Loucy (cell line): ENCODE data around the gene USP4.
"Not testable (repeated sequence)": the region's sequence is repeated elsewhere in the genome, so short reads cannot be mapped to it uniquely, and the experiment has no call there.

ENCODE experiments used
- H2AFZ ChIP-seq: fragments of 200-600 bp; sonication (generic); 2 replicates; pipeline ENCODE4 v1.6.0; 2016; ENCODE audit warnings: antibody characterized with exemption, mild to moderate bottlenecking, low read length, moderate library complexity
- H3F3A ChIP-seq: fragments of 200-600 bp; 2 replicates; pipeline ENCODE4 v1.6.0; 2016; ENCODE audit warnings: antibody characterized with exemption, low read depth, mild to moderate bottlenecking
- H3K27me3 ChIP-seq: fragments of 200-600 bp; sonication (generic); 2 replicates; pipeline ENCODE4 v1.6.1; 2014; ENCODE audit warnings: low read length, mild to moderate bottlenecking; ENCODE audit not compliant: insufficient read depth, poor library complexity, severe bottlenecking
- H3K36me3 ChIP-seq: fragments of 200-600 bp; sonication (generic); 2 replicates; pipeline ENCODE4 v1.6.1; 2016; ENCODE audit warnings: low read length; ENCODE audit not compliant: insufficient read depth
- H3K4me1 ChIP-seq: fragments of 200-600 bp; sonication (generic); 2 replicates; pipeline ENCODE4 v1.5.1; 2014; ENCODE audit warnings: low read length, mild to moderate bottlenecking; ENCODE audit not compliant: insufficient read depth, poor library complexity, severe bottlenecking
- H3K4me2 ChIP-seq: fragments of 200-600 bp; sonication (generic); 2 replicates; pipeline ENCODE4 v1.6.0; 2014; ENCODE audit warnings: antibody characterized with exemption, low read length, low read depth, mild to moderate bottlenecking; ENCODE audit not compliant: poor library complexity, severe bottlenecking
- H3K4me3 ChIP-seq: fragments of 200-600 bp; sonication (generic); 2 replicates; pipeline ENCODE4 v1.5.1; 2014; ENCODE audit warnings: low read length, mild to moderate bottlenecking, mixed read lengths; ENCODE audit not compliant: poor library complexity, severe bottlenecking
- H3K79me2 ChIP-seq: fragments of 200-600 bp; sonication (generic); 2 replicates; pipeline ENCODE4 v1.6.1; 2014; ENCODE audit warnings: low read length; ENCODE audit not compliant: insufficient read depth
- H3K9ac ChIP-seq: fragments of 200-600 bp; sonication (generic); 2 replicates; pipeline ENCODE4 v1.6.0; 2014; ENCODE audit warnings: mild to moderate bottlenecking, low read depth, low read length, moderate library complexity; ENCODE audit not compliant: poor library complexity, severe bottlenecking
- H3K9me2 ChIP-seq: fragments of 200-600 bp; sonication (generic); replicated peaks from 2 replicates; pipeline ENCODE4 v1.6.1; 2016; ENCODE audit warnings: low read depth, low read length, mixed read lengths
- H3K9me3 ChIP-seq: fragments of 200-600 bp; sonication (generic); 2 replicates; pipeline ENCODE4 v1.6.1; 2014; ENCODE audit warnings: mild to moderate bottlenecking, antibody characterized with exemption, low read length, low read depth; ENCODE audit not compliant: insufficient read depth
- H4K20me1 ChIP-seq: fragments of 200-600 bp; sonication (generic); 2 replicates; pipeline ENCODE4 v1.6.0; 2014; ENCODE audit warnings: antibody characterized with exemption, low read length, mild to moderate bottlenecking; ENCODE audit not compliant: insufficient read depth, poor library complexity, severe bottlenecking
- EZH2phosphoT487 ChIP-seq: fragments of 200-600 bp; IDR thresholded peaks from 2 replicates; pipeline ENCODE4 v1.6.1; 2018; ENCODE audit warnings: antibody characterized with exemption, mild to moderate bottlenecking, moderate library complexity, borderline replicate concordance
- TF ChIP-seq, protein P1 (sequence below): fragments of 200-600 bp; sonication (generic); conservative IDR thresholded peaks from 2 replicates; pipeline ENCODE4 v1.5.1; 2014; ENCODE audit warnings: mild to moderate bottlenecking, antibody characterized with exemption, low read length

USP4 gene

GRCh38 chr3:49333091-49333490 is 6.8 kb downstream of the USP4 start:
- Histone ChIP-seq H3K4me3 (no peak overlapping the region), H3K36me3 (peaks cover 51% of the 10 kb centered on the region), H3K79me2 (peaks cover 38% of the 10 kb centered on the region), H2AFZ (no peak overlapping the region), H4K20me1 (peaks cover 3% of the 10 kb centered on the region), H3K4me2 (no peak overlapping the region), H3K9me2 (no peaks in the 10 kb centered on the region), H3K27me3 (no peaks in the 10 kb centered on the region), H3F3A (no peaks in the 10 kb centered on the region), H3K4me1 (peaks cover 15% of the 10 kb centered on the region), H3K9me3 (no peaks in the 10 kb centered on the region), H3K9ac (no peak overlapping the region)
- no peak for TF ChIP-seq EZH2phosphoT487
- TF ChIP-seq, protein P1, sequence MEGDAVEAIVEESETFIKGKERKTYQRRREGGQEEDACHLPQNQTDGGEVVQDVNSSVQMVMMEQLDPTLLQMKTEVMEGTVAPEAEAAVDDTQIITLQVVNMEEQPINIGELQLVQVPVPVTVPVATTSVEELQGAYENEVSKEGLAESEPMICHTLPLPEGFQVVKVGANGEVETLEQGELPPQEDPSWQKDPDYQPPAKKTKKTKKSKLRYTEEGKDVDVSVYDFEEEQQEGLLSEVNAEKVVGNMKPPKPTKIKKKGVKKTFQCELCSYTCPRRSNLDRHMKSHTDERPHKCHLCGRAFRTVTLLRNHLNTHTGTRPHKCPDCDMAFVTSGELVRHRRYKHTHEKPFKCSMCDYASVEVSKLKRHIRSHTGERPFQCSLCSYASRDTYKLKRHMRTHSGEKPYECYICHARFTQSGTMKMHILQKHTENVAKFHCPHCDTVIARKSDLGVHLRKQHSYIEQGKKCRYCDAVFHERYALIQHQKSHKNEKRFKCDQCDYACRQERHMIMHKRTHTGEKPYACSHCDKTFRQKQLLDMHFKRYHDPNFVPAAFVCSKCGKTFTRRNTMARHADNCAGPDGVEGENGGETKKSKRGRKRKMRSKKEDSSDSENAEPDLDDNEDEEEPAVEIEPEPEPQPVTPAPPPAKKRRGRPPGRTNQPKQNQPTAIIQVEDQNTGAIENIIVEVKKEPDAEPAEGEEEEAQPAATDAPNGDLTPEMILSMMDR: no peak

DNA sequence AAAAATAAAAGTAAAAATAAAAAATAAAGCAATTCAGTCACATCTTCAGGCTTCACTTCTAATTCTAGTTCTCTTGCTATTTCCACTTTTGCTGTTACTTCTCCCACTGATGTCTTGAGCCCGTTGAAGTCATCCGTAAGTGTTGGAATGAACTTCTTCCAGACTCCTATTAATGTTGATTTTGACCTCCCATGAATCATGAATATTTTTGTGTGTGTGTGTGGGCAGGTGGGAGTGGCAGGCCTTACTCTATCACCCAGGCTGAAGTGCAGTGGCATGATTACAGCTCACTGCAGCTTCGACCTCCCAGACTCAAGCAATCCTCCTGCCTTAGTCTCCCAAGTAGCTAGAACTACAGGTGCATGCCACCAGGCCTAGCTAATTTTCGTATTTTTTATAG is 10.7 kb downstream of the USP4 start:
- peaks cover 3% of the 10 kb centered on the region; the same call in 1 of the 2 replicates for H3K79me2 ChIP-seq
- H3K36me3 ChIP-seq: peaks cover 66% of the 10 kb centered on the region
- H3K4me3 ChIP-seq: no peak overlapping the region
- H3K9ac ChIP-seq: no peak overlapping the region
- no peak overlapping the region for H2AFZ ChIP-seq
- TF ChIP-seq, protein P1: no peak
- TF ChIP-seq EZH2phosphoT487: no peak
- H3F3A ChIP-seq: no peaks in the 10 kb centered on the region
- no peak overlapping the region for H3K4me2 ChIP-seq
- H3K27me3 ChIP-seq: no peaks in the 10 kb centered on the region
- no peaks in the 10 kb centered on the region for H4K20me1 ChIP-seq
- H3K9me3 ChIP-seq: no peaks in the 10 kb centered on the region
- no peaks in the 10 kb centered on the region for H3K9me2 ChIP-seq
- peaks cover 3% of the 10 kb centered on the region for H3K4me1 ChIP-seq

GRCh38 chr3:49328350-49328749 is 11.5 kb downstream of the USP4 start:
- H4K20me1 ChIP-seq, H3K9ac ChIP-seq, H3K9me3 ChIP-seq, H3K27me3 ChIP-seq, H3K4me2 ChIP-seq, H3K4me3 ChIP-seq, H3F3A ChIP-seq, H3K9me2 ChIP-seq, H3K4me1 ChIP-seq, H3K79me2 ChIP-seq, H2AFZ ChIP-seq: not testable (repeated sequence)
- H3K36me3 ChIP-seq: peaks cover 66% of the 10 kb centered on the region

DNA sequence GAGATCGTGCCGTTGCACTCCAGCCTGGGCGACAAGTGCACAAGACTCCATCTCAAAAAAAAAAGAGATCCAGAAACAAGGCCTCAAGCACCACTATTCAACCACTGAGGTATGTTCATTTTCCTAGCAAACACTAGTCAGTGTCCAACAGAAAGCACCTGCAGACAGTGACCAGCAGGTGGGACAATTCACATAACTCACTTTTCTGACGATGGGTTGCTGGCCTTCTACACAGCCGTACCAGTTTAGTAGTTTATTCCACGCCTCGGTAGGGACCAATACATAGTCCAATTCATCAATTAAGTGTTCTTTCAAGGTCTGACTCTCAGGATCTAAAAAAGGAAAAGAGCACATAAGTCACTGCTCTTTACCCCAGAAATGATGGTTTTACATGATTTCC is 12.4 kb downstream of the USP4 start:
- H3K36me3 ChIP-seq: peaks cover 64% of the 10 kb centered on the region; the same call in 1 of the 2 replicates

More for the DNA sequence above, 12.4 kb downstream of the USP4 start:
- no peak overlapping the region for H3K9ac ChIP-seq
- no peak overlapping the region for H3K4me2 ChIP-seq
- no peaks in the 10 kb centered on the region for H3K9me2 ChIP-seq
- H3K27me3 ChIP-seq: no peaks in the 10 kb centered on the region
- no peak overlapping the region for H2AFZ ChIP-seq
- H3K4me1 ChIP-seq: no peaks in the 10 kb centered on the region
- TF ChIP-seq, protein P1: peak; percentile 45
- no peak for TF ChIP-seq EZH2phosphoT487
- no peaks in the 10 kb centered on the region for H4K20me1 ChIP-seq
- H3F3A ChIP-seq: no peaks in the 10 kb centered on the region
- H3K79me2 ChIP-seq: no peaks in the 10 kb centered on the region
- no peaks in the 10 kb centered on the region for H3K9me3 ChIP-seq
- no peak overlapping the region for H3K4me3 ChIP-seq
